SK-N-SH (cell line): Measurements from ENCODE around the gene NSL1.

Experiments used
- CHD2 ChIP-seq: fragments of 150-350 bp; IDR thresholded peaks from 2 replicates; pipeline ENCODE4 v1.6.1; 2018; ENCODE audit warnings: low read length; ENCODE audit not compliant: partially characterized antibody
- GABPA ChIP-seq: IDR thresholded peaks from 2 replicates; pipeline ENCODE4 v1.4.0; 2012; ENCODE audit warnings: low read depth, mild to moderate bottlenecking
- POLR2AphosphoS5 ChIP-seq: IDR thresholded peaks from 2 replicates; pipeline ENCODE4 v1.6.1; 2012; ENCODE audit warnings: low read depth, low read length
- RFX5 ChIP-seq: IDR thresholded peaks from 2 replicates; pipeline ENCODE4 v1.6.1; 2012; ENCODE audit warnings: mild to moderate bottlenecking, improper control_type of control experiment, low read length
- TF ChIP-seq, protein P1 (sequence below): fragments of 200-600 bp; sonication (generic); IDR thresholded peaks from 2 replicates; pipeline ENCODE4 v1.6.1; 2017; ENCODE audit warnings: antibody characterized with exemption, mild to moderate bottlenecking, moderate library complexity
- TF ChIP-seq, protein P2 (sequence below): IDR thresholded peaks from 2 replicates; pipeline ENCODE4 v1.4.0; 2012; ENCODE audit warnings: low read depth, borderline replicate concordance
- TF ChIP-seq, protein P3 (sequence below): IDR thresholded peaks from 2 replicates; pipeline ENCODE4; 2012

DNA sequence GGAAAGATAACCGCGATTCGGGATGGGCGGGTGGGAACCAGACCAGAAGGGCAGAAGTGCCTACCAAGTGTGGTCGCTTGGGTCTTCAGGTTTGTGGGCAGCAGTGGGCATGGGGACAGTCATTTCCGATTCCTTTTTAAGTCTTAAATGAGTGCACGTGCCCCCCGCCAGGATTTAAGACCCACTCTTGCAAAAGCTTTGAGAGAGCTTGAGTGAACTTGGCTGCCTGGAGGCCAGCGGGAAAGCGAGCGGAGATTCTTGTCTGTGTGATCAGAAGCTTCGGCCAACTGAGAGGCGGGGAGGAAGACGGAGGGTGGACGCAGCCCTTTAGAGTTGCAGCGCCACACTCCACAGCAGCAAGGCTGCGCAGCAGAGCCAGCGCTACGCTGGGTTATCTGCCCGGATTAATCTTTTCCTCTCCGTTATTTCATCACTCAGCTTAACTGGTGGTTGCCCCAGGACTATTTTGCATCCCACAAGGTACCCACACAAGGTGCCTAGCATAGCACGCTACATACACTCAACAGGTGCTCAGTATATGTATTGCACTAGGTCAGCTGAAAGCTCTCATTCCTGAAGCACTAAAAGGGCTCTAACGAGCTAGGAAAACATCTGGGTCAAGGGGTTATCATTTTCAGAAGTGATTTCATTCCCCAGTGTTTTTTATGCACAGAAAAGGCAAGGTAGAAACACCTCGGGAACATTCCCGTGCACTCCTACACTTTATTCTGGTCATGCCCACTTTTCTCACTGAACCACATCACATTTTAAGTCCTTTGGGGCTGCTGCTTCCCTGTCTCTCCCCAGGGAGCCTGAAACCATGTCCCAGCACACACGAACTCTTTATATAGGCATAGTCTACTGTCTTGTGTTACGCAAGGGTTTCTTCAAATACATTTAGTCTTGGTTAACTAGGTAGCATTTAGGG lies 90.4 kb downstream of the NSL1 start:
- TF ChIP-seq, protein P1, sequence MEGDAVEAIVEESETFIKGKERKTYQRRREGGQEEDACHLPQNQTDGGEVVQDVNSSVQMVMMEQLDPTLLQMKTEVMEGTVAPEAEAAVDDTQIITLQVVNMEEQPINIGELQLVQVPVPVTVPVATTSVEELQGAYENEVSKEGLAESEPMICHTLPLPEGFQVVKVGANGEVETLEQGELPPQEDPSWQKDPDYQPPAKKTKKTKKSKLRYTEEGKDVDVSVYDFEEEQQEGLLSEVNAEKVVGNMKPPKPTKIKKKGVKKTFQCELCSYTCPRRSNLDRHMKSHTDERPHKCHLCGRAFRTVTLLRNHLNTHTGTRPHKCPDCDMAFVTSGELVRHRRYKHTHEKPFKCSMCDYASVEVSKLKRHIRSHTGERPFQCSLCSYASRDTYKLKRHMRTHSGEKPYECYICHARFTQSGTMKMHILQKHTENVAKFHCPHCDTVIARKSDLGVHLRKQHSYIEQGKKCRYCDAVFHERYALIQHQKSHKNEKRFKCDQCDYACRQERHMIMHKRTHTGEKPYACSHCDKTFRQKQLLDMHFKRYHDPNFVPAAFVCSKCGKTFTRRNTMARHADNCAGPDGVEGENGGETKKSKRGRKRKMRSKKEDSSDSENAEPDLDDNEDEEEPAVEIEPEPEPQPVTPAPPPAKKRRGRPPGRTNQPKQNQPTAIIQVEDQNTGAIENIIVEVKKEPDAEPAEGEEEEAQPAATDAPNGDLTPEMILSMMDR = peak; percentile 26
- TF ChIP-seq CHD2 (no peak), RFX5 (no peak), POLR2AphosphoS5 (no peak), GABPA (no peak)
- TF ChIP-seq, protein P2, sequence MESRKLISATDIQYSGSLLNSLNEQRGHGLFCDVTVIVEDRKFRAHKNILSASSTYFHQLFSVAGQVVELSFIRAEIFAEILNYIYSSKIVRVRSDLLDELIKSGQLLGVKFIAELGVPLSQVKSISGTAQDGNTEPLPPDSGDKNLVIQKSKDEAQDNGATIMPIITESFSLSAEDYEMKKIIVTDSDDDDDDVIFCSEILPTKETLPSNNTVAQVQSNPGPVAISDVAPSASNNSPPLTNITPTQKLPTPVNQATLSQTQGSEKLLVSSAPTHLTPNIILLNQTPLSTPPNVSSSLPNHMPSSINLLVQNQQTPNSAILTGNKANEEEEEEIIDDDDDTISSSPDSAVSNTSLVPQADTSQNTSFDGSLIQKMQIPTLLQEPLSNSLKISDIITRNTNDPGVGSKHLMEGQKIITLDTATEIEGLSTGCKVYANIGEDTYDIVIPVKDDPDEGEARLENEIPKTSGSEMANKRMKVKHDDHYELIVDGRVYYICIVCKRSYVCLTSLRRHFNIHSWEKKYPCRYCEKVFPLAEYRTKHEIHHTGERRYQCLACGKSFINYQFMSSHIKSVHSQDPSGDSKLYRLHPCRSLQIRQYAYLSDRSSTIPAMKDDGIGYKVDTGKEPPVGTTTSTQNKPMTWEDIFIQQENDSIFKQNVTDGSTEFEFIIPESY = no peak
- TF ChIP-seq, protein P3, sequence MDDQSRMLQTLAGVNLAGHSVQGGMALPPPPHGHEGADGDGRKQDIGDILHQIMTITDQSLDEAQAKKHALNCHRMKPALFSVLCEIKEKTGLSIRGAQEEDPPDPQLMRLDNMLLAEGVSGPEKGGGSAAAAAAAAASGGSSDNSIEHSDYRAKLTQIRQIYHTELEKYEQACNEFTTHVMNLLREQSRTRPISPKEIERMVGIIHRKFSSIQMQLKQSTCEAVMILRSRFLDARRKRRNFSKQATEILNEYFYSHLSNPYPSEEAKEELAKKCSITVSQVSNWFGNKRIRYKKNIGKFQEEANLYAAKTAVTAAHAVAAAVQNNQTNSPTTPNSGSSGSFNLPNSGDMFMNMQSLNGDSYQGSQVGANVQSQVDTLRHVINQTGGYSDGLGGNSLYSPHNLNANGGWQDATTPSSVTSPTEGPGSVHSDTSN = no peak
